ENCODE data around the gene BAD. TPM values are rescaled to one million over a fixed set of nuclear protein-coding genes. Genes with fewer than 3 reads are reported as not detected.

BAD gene
- total RNA-seq, 4 donors from 2014 or later: 47.1 to 92.5 (median 90.6) TPM

DNA sequence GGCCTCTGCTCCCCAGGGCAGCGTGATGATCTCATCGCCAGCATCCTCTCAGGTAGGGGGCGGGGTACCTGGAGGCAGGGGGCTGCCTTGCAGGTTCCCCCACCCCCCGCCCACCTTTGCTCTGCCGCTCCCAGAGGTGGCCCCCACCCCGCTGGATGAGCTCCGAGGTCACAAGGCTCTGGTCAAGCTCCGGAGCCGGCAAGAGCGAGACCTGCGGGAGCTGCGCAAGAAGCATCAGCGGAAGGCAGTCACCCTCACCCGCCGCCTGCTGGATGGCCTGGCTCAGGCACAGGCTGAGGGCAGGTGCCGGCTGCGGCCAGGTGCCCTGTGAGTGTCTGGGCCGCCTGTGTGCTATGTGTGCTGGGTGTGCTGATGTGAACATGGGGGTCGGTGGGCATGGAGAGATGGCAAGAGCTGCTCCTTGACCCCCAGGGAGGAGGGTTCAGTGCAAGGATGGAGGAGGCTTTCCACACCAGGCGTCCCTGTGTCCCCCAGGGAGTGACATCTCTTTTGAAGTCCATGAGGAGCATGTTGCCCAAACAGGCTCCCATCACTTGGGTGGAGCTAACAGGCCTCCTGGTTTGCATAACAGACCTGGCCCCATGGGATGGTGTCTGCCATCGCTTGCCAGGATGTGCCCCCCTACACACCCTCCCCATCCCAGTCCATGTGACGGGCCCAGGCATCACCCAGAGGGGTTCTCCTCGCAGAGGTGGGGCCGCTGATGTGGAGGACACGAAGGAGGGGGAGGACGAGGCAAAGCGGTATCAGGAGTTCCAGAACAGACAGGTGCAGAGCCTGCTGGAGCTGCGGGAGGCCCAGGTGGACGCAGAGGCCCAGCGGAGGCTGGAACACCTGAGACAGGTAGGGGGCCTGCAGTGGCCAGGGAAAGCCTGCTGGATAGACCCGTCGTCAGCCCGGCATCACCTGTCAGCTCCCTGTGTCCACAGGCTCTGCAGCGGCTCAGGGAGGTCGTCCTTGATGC, 19.0 kb downstream of the BAD start:
- TF ChIP-seq CTCF (IDR thresholded peaks at IDR 0.05; ENCODE audit: low read depth): no peak

DNA sequence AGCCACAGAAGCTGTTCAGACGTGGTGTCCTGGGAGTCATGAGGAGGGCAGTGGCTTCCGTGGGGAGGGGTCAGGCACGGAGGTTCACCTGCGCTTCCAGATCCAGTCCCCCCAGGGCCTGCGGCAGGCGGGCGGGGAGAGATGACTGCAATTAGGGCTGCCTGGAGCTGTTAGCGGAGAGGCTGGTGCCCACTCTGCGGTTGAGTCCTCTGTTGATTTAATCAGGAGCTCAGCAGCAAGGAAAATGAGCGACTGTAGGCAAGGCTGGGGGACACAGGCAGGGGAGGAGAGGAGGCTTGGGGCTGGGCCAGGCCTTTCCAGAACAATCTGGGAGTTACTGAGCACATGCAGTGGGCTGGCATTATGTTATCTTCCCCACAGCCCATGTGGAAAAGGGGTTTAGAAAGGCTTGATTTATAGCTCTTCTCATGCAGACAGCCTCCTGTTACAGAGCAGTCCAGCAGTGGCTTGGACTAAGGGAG, 20.1 kb downstream of the BAD start:
- TF ChIP-seq CTCF (IDR thresholded peaks at IDR 0.05; ENCODE audit: low read depth): no peak

- TF ChIP-seq CTCF (IDR thresholded peaks at IDR 0.05; ENCODE audit: low read depth): no peak
Measured at GRCh38 chr11:64263947-64264317, 20.5 kb downstream of the BAD start.

- TF ChIP-seq CTCF (IDR thresholded peaks at IDR 0.05; ENCODE audit: low read depth): no peak
Measured at GRCh38 chr11:64263021-64263946, 21.2 kb downstream of the BAD start.

- no peak for TF ChIP-seq CTCF (IDR thresholded peaks at IDR 0.05; ENCODE audit: low read depth)
Measured at GRCh38 chr11:64262271-64263002, 22.0 kb downstream of the BAD start.

DNA sequence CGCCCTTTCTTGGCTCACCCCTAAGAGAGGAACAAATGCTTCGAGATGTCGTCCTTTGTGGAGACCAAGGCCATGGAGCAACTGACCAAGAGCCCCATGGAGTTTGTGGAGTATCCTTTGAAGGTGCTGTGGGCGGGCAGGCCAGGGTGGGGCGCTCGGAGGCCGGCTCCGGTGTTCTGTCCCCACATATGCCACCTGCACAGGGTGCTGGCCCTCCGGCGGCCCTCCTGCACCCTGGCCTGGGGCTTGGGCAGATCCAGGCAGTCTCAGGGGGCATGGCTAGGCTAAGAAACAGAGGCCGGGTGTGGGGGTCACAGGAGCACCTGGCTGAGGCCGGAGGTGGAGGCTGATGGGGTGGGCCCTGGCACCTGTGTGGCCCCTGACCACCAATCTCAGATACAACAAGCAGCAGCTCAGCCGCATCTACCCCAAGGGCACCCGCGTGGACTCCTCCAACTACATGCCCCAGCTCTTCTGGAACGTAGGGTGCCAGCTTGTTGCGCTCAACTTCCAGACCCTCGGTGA, 22.8 kb downstream of the BAD start:
- TF ChIP-seq CTCF (IDR thresholded peaks at IDR 0.05; ENCODE audit: low read depth): no peak
